Hematopoietic multipotent progenitor cell treated with erythropoietin and hydrocortisone succinate and interleukin-3 and kit ligand, for 4 days (in vitro differentiated cells): ENCODE measurements around the gene FGFR2.

Source experiments
- DNase-seq: peaks from one replicate; pipeline ENCODE4 v3.0.0-alpha.2; 2015

The FGFR2 gene

DNA sequence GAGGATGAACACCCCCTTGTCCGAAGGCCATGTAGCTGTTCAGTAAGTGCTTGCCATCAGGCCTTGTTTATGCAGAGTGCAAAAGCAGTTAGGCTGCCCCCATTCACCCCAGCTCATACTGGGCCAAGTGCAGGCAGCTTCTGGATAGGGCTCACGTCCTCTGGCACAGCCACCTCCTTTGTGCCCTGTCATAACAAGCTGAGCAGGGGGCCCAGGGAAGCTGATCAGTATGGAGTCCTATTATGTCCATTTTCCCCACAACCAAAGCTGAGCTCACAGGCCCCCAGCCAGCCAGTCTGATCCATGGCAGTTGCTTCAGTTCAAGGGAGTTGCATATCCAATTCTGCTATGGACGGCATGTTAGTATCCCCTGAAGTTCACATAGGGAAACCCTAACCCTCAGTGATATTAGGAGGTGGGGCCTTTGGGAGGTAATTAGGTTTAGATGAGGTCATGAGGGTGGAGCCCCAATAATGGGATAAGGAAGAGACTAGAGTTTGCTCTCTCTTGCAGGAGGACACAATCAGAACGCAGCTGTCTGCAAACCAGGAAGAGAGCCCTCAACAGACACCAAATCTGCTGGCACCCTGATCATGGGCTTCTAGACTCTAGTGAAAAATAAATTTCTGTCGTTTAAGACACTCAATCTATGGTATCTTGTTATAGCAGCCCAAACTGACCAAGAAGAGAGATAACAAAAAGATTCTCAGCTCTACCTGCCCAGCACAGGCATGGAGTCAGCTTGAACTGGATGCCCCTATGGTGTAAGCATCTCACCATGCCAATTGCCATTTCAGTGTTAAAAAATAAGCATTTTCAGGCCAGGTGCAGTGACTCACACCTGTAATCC lies 155.9 kb downstream of the FGFR2 start:
- no peak for DNase-seq

DNA sequence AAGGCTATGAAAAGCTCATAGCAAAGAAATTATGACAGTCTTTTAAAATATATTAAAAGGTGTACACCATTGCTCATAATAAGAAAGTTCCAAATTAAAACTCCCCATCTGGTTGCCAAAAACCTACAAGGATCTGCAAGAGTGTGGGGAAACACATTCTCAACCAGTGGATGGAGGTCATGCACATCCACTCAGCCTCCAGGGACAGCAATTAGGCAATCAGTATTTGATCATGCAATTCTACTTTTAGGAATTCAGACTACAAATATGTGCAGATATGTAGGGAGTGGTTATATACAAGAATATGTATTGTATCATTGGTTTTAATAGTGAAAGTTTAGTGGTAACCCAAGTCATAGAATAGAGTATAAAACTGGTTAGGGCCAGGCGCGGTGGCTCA lies 157.8 kb downstream of the FGFR2 start:
- no peak for DNase-seq

DNA sequence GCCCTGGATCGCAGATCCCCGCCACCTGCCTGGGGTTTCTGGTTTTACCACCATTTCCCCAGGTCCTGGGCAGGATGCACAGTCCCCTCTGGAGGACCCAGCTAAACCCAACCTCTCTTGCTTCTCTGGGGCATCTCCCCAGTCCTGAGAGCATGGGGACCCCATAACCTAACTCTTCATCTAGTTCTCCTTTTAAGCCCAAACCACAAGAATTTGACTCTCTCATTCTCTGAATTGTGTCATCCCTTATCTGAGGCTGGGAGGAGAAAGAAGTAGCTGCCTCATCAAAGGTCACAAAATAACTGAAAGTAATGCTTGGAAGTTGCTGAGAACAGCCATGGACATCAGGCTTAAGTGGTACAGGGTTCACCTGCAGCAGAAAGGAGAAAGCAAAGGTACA lies 159.9 kb downstream of the FGFR2 start:
- DNase-seq: peak; percentile 44

DNA sequence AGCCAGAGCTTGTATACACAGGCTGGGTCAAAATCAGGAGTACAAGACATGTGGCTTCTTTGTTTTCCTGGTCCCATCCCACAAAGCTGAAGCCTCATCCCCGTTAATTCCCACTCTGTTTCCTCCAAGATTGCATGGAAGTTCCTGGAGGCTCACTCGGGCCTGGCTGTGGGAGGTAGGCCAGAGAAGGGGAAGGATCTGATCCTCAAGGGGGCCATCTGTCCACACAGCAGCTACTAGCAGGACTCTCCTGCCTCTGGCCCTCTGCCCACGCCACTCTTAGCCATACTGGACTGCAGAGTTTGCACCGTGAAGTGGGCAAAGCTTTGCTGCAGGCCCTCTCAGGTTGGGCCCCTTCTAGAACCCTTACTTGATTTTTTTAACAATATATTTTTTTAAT lies 160.6 kb downstream of the FGFR2 start:
- no peak for DNase-seq

DNA sequence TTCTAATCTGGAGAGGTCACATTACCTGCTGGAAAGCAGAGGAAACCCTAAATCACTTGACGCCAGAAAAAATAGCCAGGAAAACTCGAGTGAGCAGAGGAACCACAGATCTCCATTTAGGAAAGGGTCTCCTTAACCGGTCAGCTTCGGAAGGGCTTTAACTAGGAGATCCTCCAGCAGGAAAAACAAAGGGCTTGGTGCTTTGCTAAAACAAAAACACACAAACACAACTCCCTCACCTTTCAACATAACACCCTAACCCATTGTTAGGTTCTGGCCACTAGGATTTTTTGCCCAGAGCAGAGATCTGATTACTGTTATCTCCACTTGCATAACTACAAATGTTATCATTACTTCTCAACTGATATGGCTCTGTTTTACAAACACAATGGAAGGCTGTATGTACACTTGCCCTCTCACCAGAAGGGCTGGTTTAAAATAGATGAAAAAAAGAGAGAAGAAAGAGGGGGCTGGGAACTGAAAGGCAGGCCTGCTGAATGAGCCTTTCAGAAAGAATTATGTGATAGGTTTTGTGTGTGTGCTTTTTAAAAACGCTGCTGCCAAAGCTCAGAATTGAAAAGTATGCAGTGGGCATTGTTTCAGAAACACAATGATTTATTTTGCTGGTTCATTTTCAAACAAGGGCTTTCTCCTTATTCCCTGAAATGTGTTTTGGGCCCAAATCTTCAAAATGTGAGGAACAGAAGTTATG lies 161.5 kb downstream of the FGFR2 start:
- peak; percentile 27 for DNase-seq

DNA sequence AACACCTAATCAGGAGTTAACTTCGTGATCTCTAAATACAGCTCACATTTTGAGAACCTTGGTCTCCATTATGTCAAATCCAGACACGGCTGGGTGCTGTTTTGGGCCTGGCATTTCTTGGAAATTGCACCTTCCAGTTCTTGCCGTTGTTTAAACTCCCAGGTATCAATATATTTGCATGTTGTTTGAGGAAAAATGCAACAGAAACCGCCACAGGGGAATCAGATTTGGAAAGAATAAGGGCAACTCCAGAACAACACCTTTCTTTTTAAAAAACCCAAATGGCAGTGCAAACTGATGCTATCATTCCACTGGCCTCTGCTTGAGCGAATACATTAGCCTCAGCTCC lies 162.0 kb downstream of the FGFR2 start:
- DNase-seq: no peak

DNA sequence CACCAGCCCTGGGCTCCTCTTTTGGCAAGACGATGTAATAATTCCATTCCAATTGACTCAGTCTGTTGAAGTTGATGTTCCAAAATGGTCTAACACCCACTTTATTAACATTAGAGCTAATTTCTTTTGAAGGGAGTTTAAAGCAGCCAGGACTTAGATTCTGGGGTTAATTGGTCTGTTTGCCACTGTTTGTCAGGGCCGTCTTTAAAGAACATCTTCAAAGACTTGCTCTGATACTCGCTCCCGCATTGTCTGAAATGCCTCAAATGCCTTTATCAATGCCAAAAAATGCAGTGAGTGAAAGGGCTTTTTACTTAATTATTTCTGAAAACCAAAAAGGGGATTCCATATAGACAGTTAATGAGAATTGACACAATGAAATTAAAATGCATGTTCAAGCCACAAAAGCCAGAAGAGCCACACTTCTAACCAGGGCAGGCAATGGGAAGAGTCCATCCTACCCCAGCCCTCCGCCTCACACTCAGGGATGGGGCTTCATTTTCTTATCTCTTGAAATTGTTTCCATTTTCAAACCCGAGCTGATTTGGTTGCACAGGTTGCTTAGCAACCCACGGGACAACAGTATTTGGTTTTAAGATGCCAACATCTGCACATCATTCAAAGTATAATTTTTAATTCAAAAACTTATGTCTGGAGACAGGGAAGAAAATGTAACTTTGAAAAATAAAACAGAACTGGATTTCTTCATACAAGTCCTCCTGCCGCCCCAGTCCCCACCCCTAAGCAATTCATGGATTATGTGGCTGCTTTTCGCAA lies 163.0 kb downstream of the FGFR2 start:
- DNase-seq: no peak

DNA sequence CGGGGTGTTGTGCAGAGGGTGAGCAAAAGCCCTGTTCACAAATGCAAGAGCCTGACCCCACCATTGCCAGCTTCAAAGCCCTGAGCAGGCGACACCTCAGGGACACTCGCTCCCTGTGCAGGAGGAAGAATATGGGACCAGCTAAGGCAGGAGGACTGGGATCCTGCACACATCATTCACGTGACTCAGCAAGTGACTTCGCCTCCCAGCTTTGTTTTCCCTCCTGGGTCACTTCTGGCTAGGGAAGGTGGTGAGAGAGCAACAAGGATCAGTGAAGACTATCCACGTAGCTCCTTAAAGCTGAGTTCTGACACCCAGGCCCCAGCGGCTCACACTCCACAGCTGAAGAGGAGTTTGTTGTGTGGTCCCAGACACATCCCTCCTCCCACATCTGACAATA lies 164.3 kb downstream of the FGFR2 start:
- no peak for DNase-seq

DNA sequence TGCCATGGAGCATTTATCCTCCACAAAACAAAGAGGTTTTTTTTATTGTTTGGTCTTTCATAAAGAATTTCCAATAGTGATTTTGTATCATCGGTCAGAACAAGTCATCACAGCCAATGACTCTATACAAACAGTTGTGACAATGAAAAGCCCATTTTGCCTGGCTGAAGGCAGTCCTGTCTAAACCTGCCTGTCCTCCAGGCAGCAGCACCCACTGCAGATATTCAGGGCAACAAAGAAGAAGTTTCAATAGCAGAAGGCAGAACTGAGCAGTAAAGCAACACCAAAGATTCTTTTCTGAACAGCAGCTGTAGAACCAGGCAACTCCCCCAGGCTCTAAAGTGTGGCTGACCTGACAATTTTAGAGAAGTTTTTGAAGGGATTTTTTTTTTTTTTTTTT lies 169.4 kb downstream of the FGFR2 start:
- DNase-seq: no peak
